Stimulated activated CD4-positive, alpha-beta T cell treated with anti-CD3 and anti-CD28 coated beads, Interleukin-4, amount 100 ng/mL, for 48 hours (primary cell): ENCODE data around the gene LHX2.
"Not testable (repeated sequence)": the region's sequence is repeated elsewhere in the genome, so short reads cannot be mapped to it uniquely, and the experiment has no call there.

ENCODE experiments used
- DNase-seq, 2 donors: peaks; one replicate each; pipeline ENCODE4 v3.0.0-alpha.2; 2020; ENCODE audit warnings: low read depth in 2 of 2

The LHX2 gene

GRCh38 chr9:124011460-124012301 is at the start of gene LHX2:
LHX2 (plus strand) TSS chr9:124011768; CDS start chr9:124012349, 581 bp downstream.
- DNase-seq: no peak

- no peak for DNase-seq
These were observed 46.8 kb upstream of the LHX2 start for GRCh38 chr9:123964761-123965160.

GRCh38 chr9:123965801-123966686 is 45.5 kb upstream of the LHX2 start:
- DNase-seq: no peak

- no peak for DNase-seq
These were observed 44.2 kb upstream of the LHX2 start for GRCh38 chr9:123967323-123967722.

GRCh38 chr9:123972618-123973017 is 39.0 kb upstream of the LHX2 start:
- no peak for DNase-seq

- DNase-seq: no peak
These were observed 37.9 kb upstream of the LHX2 start for GRCh38 chr9:123973590-123974223.

- no peak for DNase-seq
These were observed 37.1 kb upstream of the LHX2 start for GRCh38 chr9:123974471-123974870.

GRCh38 chr9:123975871-123976270 is 35.7 kb upstream of the LHX2 start:
- no peak for DNase-seq

- DNase-seq: not testable (repeated sequence)
These were observed 35.0 kb upstream of the LHX2 start for GRCh38 chr9:123976579-123976978.

- DNase-seq: no peak
These were observed 32.6 kb upstream of the LHX2 start for GRCh38 chr9:123978981-123979380.

- no peak for DNase-seq
These were observed 29.0 kb upstream of the LHX2 start for GRCh38 chr9:123982535-123982934.

GRCh38 chr9:123983047-123983446 is 28.5 kb upstream of the LHX2 start:
- DNase-seq: no peak

GRCh38 chr9:123984802-123985201 is 26.8 kb upstream of the LHX2 start:
- DNase-seq: no peak

- no peak for DNase-seq
These were observed 25.7 kb upstream of the LHX2 start for GRCh38 chr9:123985869-123986268.

GRCh38 chr9:123990427-123990826 is 21.1 kb upstream of the LHX2 start:
- no peak for DNase-seq

GRCh38 chr9:123992679-123993078 is 18.9 kb upstream of the LHX2 start:
- DNase-seq: not testable (repeated sequence)

- no peak for DNase-seq
These were observed 14.7 kb upstream of the LHX2 start for GRCh38 chr9:123996731-123997421.

GRCh38 chr9:123997665-123998277 is 13.8 kb upstream of the LHX2 start:
- no peak for DNase-seq

- DNase-seq: no peak
These were observed 13.2 kb upstream of the LHX2 start for GRCh38 chr9:123998278-123998925.

- DNase-seq: no peak
These were observed 12.5 kb upstream of the LHX2 start for GRCh38 chr9:123998970-123999621.
